Measurements from ENCODE around the gene TEX9.
A peak's percentile ranks its signal among the peaks of the same experiment; 100 is the strongest.
"Not testable (repeated sequence)": the region's sequence is repeated elsewhere in the genome, so short reads cannot be mapped to it uniquely, and the experiment has no call there.

TEX9 gene

GRCh38 chr15:56365075-56365711 is at the start of gene TEX9:
TSS of gene TEX9 (plus strand) at chr15:56365426. CDS start at chr15:56365451, 25 bp downstream.
- DNase-seq: peak; percentile 83

GRCh38 chr15:56316561-56316960 is 48.7 kb upstream of the TEX9 start:
- not testable (repeated sequence) for DNase-seq

- DNase-seq: no peak
These were observed 44.9 kb upstream of the TEX9 start for GRCh38 chr15:56320316-56320715.

- no peak for DNase-seq
These were observed 44.4 kb upstream of the TEX9 start for GRCh38 chr15:56320861-56321260.

- DNase-seq: no peak
These were observed 42.8 kb upstream of the TEX9 start for GRCh38 chr15:56322444-56322843.

GRCh38 chr15:56323435-56323834 is 41.8 kb upstream of the TEX9 start:
- DNase-seq: no peak

GRCh38 chr15:56325186-56325585 is 40.0 kb upstream of the TEX9 start:
- DNase-seq: no peak

GRCh38 chr15:56327721-56328502 is 37.3 kb upstream of the TEX9 start:
- DNase-seq: no peak

GRCh38 chr15:56337084-56337725 is 28.0 kb upstream of the TEX9 start:
- no peak for DNase-seq

GRCh38 chr15:56339594-56339993 is 25.6 kb upstream of the TEX9 start:
- no peak for DNase-seq

- DNase-seq: no peak
These were observed 24.0 kb upstream of the TEX9 start for GRCh38 chr15:56341201-56341600.

- no peak for DNase-seq
These were observed 22.6 kb upstream of the TEX9 start for GRCh38 chr15:56342653-56343052.

- DNase-seq: no peak
These were observed 21.3 kb upstream of the TEX9 start for GRCh38 chr15:56343879-56344278.

- no peak for DNase-seq
These were observed 20.9 kb upstream of the TEX9 start for GRCh38 chr15:56344336-56344735.

- DNase-seq: no peak
These were observed 18.8 kb upstream of the TEX9 start for GRCh38 chr15:56346414-56346813.

GRCh38 chr15:56349554-56349953 is 15.7 kb upstream of the TEX9 start:
- no peak for DNase-seq

GRCh38 chr15:56351353-56351752 is 13.9 kb upstream of the TEX9 start:
- DNase-seq: no peak

GRCh38 chr15:56351957-56352506 is 13.2 kb upstream of the TEX9 start:
- no peak for DNase-seq

GRCh38 chr15:56353119-56353518 is 12.1 kb upstream of the TEX9 start:
- DNase-seq: no peak

GRCh38 chr15:56353740-56354139 is 11.5 kb upstream of the TEX9 start:
- no peak for DNase-seq

- no peak for DNase-seq
These were observed 8.6 kb upstream of the TEX9 start for GRCh38 chr15:56356616-56357015.

GRCh38 chr15:56358604-56359003 is 6.6 kb upstream of the TEX9 start:
- DNase-seq: no peak

- no peak for DNase-seq
These were observed 3.2 kb upstream of the TEX9 start for GRCh38 chr15:56361987-56362386.

GRCh38 chr15:56366211-56366610 is 985 bp downstream of the TEX9 start:
- DNase-seq: no peak
